ENCODE results near the gene UBL5. TPM values are rescaled to one million over a fixed set of nuclear protein-coding genes. Genes with fewer than 3 reads are reported as not detected.
"Not testable (repeated sequence)": the region's sequence is repeated elsewhere in the genome, so short reads cannot be mapped to it uniquely, and the experiment has no call there.

Gene UBL5
- total RNA-seq, 1 donor, result 197 TPM

DNA sequence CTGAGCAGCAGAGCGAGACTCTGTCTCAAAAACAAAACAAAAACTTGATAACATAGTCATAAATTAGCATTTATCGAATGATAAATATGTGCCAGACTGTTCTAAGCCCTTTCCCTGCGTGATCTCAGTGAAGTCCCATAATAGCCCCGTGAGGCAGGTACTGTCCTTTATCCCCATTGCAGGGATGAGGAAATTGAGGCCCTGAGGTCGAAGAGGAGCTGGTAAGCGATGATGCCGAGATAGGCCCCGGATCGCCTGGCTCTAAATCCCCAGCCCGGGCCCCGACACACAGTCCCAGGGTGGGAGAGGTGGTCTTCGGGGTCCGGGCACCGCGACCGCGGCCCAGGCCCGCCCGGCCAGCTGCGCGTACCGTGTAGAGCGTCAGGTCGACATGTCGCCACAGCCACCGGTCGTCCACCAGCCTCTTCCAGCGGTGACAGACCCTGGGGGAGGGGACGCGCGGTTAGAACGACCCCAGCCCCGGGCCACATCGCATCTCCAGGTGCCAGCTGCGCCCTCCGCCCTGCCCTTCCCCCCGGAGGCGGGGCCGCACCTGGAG lies 9.5 kb upstream of the UBL5 start:
- DNase-seq (ENCODE audit: low read depth), result no peak

DNA sequence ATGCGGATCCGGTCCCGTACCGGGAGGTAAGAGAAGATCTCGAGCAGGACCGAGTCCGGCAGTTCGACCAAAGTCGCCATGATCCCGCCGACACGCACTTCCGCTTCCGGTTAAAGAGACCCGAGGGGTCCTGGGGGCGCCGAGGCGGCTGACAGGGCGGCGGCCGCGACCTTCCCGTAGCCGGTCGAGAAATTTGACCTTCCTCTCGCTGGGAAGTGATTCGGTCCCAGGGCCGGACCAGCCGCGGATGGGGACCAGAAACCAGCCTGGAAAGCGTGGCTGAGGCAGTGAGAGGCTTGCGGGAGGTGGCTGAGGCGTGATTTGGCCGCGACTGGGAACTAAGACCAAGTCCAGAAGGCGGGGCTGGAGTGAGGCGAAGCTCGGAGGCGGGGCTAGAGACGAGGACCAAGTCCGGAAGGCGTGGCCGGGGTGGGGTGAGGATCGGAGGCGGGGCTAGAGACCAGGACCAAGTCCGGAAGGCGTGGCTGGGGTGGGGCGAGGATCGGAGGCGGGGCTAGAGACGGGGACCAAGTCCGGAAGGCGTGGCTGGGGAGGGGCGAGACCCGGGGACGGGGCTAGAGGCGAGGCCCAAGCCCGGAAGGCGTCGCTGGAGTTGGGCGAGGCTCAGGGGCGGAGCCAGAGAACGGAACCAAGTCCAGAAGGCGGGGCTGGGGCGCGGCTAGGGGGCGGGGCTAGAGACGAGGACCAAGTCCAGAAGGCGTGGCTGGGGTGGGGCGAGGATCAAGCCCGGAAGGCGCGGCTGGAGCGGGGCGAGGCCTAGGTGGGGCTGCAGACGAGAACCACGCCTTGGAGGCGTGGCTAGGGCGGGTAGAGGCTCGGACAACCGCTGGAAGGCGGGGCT lies 8.8 kb upstream of the UBL5 start, which contains the start of gene FBXL12:
Gene FBXL12, minus strand, starts transcription at position 346 of the 862 bp plus-strand sequence. Its CDS starts 266 bp downstream, at position 80.
- peak; percentile 100 for DNase-seq (ENCODE audit: low read depth)
- TF ChIP-seq, protein P1, sequence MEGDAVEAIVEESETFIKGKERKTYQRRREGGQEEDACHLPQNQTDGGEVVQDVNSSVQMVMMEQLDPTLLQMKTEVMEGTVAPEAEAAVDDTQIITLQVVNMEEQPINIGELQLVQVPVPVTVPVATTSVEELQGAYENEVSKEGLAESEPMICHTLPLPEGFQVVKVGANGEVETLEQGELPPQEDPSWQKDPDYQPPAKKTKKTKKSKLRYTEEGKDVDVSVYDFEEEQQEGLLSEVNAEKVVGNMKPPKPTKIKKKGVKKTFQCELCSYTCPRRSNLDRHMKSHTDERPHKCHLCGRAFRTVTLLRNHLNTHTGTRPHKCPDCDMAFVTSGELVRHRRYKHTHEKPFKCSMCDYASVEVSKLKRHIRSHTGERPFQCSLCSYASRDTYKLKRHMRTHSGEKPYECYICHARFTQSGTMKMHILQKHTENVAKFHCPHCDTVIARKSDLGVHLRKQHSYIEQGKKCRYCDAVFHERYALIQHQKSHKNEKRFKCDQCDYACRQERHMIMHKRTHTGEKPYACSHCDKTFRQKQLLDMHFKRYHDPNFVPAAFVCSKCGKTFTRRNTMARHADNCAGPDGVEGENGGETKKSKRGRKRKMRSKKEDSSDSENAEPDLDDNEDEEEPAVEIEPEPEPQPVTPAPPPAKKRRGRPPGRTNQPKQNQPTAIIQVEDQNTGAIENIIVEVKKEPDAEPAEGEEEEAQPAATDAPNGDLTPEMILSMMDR (IDR thresholded peaks at IDR 0.05; ENCODE audit: insufficient read depth, low read depth, low read length), result no peak
- peak within 1 kb of the TSS; percentile 92 for H3K4me3 ChIP-seq (ENCODE audit: low read depth, low read length)

More for the DNA sequence above, 9.5 kb upstream of the UBL5 start:
- TF ChIP-seq, protein P1 (IDR thresholded peaks at IDR 0.05; ENCODE audit: insufficient read depth, low read depth, low read length), result no peak
- peak overlapping the region; percentile 92 for H3K4me3 ChIP-seq (ENCODE audit: low read depth, low read length)

GRCh38 chr19:9819596-9819909 lies 8.2 kb upstream of the UBL5 start:
- TF ChIP-seq, protein P1 (IDR thresholded peaks at IDR 0.05; ENCODE audit: insufficient read depth, low read depth, low read length), result no peak
- H3K4me3 ChIP-seq (ENCODE audit: low read depth, low read length), result peak overlapping the region; percentile 21
- DNase-seq (ENCODE audit: low read depth), result no peak

GRCh38 chr19:9820034-9820433 lies 7.7 kb upstream of the UBL5 start:
- DNase-seq (ENCODE audit: low read depth); H3K4me3 ChIP-seq (ENCODE audit: low read depth, low read length): not testable (repeated sequence)

- TF ChIP-seq, protein P1 (IDR thresholded peaks at IDR 0.05; ENCODE audit: insufficient read depth, low read depth, low read length), result no peak
- no peak overlapping the region for H3K4me3 ChIP-seq (ENCODE audit: low read depth, low read length)
- DNase-seq (ENCODE audit: low read depth), result no peak
These were observed 3.9 kb upstream of the UBL5 start for GRCh38 chr19:9823816-9824215.

GRCh38 chr19:9828551-9829063 lies 889 bp downstream of the UBL5 start:
- TF ChIP-seq, protein P1 (IDR thresholded peaks at IDR 0.05; ENCODE audit: insufficient read depth, low read depth, low read length), result no peak
- DNase-seq (ENCODE audit: low read depth), result no peak
- peak overlapping the region; percentile 79 for H3K4me3 ChIP-seq (ENCODE audit: low read depth, low read length)

DNA sequence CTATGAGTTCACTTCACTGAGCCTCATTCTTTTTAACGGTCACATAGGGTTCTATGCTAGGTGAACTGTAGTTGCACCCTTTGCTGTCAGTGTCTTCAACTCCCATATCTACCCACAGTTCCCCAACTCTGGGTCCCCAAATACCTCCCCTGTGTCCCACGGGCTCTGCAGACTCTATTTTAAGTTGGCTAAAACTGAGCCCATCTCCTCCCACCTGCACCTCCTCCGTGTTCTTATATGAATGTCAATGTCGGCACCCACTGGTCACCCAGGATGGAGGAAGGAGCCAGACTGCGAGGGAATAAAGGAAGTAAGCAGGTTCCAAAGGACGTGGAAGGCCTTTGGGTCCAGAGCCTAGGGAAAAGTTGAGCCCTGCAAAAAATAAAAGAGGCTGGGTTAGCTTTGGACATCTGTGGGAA lies 6.6 kb downstream of the UBL5 start:
- TF ChIP-seq, protein P1 (IDR thresholded peaks at IDR 0.05; ENCODE audit: insufficient read depth, low read depth, low read length), result no peak
- peak overlapping the region; percentile 81 for H3K4me3 ChIP-seq (ENCODE audit: low read depth, low read length)
- DNase-seq (ENCODE audit: low read depth), result no peak
